ENCODE data around the gene PCED1B.

GRCh38 chr12:47066278-47067025, 13.0 kb upstream of the PCED1B start:
- TF ChIP-seq CTCF (IDR thresholded peaks at IDR 0.05), result no peak
- TF ChIP-seq POLR2A (IDR thresholded peaks at IDR 0.05), result no peak
